Esophagus (tissue), 2 donors: ENCODE data around the gene VPS41. TPM values are rescaled to one million over a fixed set of nuclear protein-coding genes. Genes with fewer than 3 reads are reported as not detected.

Experiments used
- H3K27ac ChIP-seq, 2 donors: one replicate each; pipeline ENCODE4 v1.5.1; 2013; ENCODE audit warnings: low read depth in 2 of 2, mild to moderate bottlenecking in 2 of 2, inconsistent platforms in 1 of 2, low read length in 1 of 2, moderate library complexity in 1 of 2
- H3K27me3 ChIP-seq, 2 donors: one replicate each; pipeline ENCODE4 v1.6.1; 2013; ENCODE audit warnings: low read length in 2 of 2, control low read depth in 1 of 2, mild to moderate bottlenecking in 1 of 2; ENCODE audit not compliant: insufficient read depth in 2 of 2, control insufficient read depth in 1 of 2
- H3K36me3 ChIP-seq, 2 donors: one replicate each; pipeline ENCODE4 v1.6.1; 2013; ENCODE audit warnings: low read length in 1 of 2; ENCODE audit not compliant: control insufficient read depth in 2 of 2, insufficient read depth in 2 of 2
- H3K4me1 ChIP-seq, 2 donors: one replicate each; pipeline ENCODE4 v1.6.1; 2013; ENCODE audit warnings: low read length in 1 of 2; ENCODE audit not compliant: control insufficient read depth in 2 of 2, insufficient read depth in 2 of 2
- H3K4me3 ChIP-seq, 2 donors: one replicate each; pipeline ENCODE4 v1.5.1; 2013; ENCODE audit warnings: low read length in 2 of 2, mild to moderate bottlenecking in 2 of 2, low read depth in 1 of 2, moderate library complexity in 1 of 2
- H3K9me3 ChIP-seq, 2 donors: one replicate each; pipeline ENCODE4 v1.6.1; 2013; ENCODE audit warnings: mild to moderate bottlenecking in 2 of 2, low read depth in 1 of 2, low read length in 1 of 2, moderate library complexity in 1 of 2; ENCODE audit not compliant: control insufficient read depth in 2 of 2, insufficient read depth in 1 of 2
- WGBS, 2 donors: extraction: QIAGEN DNeasy Blood & Tissue Kit; methylation state at CpG; one replicate each; pipeline ENCODE4 v1.1.7; 2013; 5-methylcytosine and 5-hydroxymethylcytosine counted together
- polyA plus RNA-seq, 2 donors: library from polyadenylated mRNA; stranded (reverse); fragments of 200-250 nt; gene quantifications; one replicate each; pipeline ENCODE4 v1.2.3, GENCODE V29; 2013
- donor health status: healthy with polysubstance abuse.
- donor health status: Bipolar disorder and iron deficiency.

VPS41 gene
- polyA plus RNA-seq, 2 donors, result 6.5 to 8.6 TPM

DNA sequence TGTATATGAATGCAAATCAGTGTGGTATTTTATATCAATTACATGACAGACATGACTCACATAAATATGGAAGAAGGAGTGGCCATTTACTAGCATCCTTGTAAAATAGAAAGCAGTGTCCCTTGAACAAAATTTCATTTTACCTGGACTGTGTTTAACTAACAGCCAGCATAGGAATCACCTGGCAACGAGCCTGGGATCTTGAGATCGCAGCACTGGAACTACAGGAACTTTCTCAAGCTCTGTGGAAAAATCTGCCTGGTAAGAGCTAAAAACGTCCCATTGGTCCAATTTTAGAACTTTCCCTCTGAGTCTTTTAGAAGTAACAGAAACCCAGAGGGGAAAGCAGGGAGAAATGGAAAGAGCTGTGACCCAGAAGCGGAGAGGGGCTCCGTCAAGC is 208.9 kb downstream of the VPS41 start:
- Histone ChIP-seq H3K4me3 (no peak overlapping the region), H3K36me3 (no peaks in the 10 kb centered on the region), H3K27me3 (no peaks in the 10 kb centered on the region), H3K4me1 (no peaks in the 10 kb centered on the region), H3K27ac (no peak overlapping the region), H3K9me3 (peaks cover 0 to 3% of the 10 kb centered on the region in 2 donors)
- WGBS, 2 donors, result 66 to 69% methylated on average over 5 of the region's 5 CpGs

DNA sequence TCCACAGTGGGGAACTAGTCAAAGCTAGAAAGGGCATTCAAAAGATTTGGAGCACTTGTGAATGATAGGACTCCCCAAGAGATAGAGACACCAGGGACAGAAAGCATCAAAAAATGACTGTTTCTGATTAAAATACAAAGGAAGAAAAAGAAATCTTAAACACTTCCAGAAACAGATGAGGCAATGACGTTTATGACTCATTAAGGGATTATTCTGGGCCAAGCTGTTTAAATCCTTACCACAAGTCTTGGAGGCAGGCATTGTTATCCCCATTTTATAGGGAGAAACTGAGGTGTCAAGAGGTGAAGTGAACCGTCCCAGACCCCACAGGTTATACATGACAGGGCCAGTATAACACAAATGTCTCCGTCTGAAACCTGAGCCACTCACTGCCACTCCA is 209.5 kb downstream of the VPS41 start:
- Histone ChIP-seq H3K36me3 (no peaks in the 10 kb centered on the region), H3K4me3 (no peak overlapping the region), H3K27me3 (no peaks in the 10 kb centered on the region), H3K4me1 (no peaks in the 10 kb centered on the region), H3K27ac (no peak overlapping the region), H3K9me3 (peaks cover 0 to 3% of the 10 kb centered on the region in 2 donors)
- WGBS, 2 donors, result 55 to 65% methylated on average over 3 of the region's 3 CpGs

DNA sequence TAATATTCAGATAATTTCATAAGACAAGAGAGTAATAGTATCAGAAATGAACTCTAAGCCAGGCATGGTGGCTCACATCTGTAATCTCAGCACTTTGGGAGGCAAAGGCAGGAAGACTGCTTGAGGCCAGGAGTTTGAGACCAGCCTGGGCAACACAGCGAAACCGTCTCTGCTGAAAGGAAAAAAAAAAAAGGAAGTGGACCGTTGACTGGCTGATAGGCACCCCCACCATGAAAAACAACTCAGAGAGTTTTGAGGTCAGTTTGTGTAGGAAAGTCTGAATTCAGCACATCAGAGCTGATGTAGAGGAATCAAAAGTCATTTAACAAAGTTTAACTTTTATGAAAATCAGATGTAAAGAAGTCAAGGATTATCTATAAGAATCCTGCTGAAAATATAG is 214.7 kb downstream of the VPS41 start:
- H3K36me3 ChIP-seq, result no peaks in the 10 kb centered on the region
- H3K4me1 ChIP-seq, result no peaks in the 10 kb centered on the region
- 61 to 65% methylated on average over 3 of the region's 3 CpGs for WGBS, 2 donors
- H3K9me3 ChIP-seq, result peaks cover 0 to 5% of the 10 kb centered on the region in 2 donors
- no peaks in the 10 kb centered on the region for H3K27me3 ChIP-seq
- no peak overlapping the region for H3K27ac ChIP-seq
- no peak overlapping the region for H3K4me3 ChIP-seq

DNA sequence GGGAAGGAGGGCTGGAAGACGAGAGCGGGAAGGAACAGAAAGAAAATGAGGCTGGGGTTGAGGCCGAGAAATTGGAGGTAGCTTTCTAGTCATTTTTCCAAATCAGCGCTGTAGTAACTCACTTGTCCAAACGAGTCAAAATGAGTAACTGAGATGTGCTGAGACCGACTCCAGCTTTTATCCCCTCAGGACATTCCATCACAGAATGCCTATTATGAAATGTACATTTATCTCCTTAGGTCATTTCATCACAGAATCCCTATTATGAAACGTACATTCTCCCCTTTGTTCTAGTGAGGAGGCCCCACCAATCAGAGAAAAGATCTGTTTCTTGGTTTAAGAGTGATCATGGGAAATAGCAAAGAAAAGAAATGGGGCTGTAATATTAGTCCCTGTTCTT is 222.1 kb downstream of the VPS41 start:
- Histone ChIP-seq H3K27me3 (no peaks in the 10 kb centered on the region), H3K36me3 (no peaks in the 10 kb centered on the region), H3K9me3 (peaks cover 0 to 7% of the 10 kb centered on the region in 2 donors), H3K4me3 (no peak overlapping the region), H3K4me1 (no peaks in the 10 kb centered on the region), H3K27ac (no peak overlapping the region)
- WGBS, 2 donors, result 81 to 82% methylated on average over 7 of the region's 7 CpGs

DNA sequence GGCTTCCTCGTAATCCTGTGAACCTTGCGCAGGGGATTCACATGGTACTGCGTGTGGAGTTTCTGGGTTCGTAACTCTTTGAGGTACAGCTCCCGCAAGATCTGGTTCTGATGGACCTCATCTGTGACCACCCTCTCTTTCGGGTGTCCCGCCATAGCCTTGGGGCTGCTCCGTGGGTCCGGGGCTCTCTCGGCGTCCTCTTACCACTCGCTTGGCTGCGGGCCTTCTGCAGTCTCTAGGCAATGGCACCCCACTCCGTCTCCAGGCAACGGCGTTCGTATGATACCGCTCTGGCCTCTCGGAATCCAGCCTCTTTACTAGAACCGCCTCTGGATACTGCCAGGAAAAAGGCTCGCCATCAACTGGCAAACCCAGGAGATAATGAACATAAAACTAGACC is 223.1 kb downstream of the VPS41 start:
- Histone ChIP-seq H3K9me3 (peaks cover 0 to 7% of the 10 kb centered on the region in 2 donors), H3K4me3 (no peak overlapping the region), H3K27ac (no peak overlapping the region), H3K27me3 (no peaks in the 10 kb centered on the region), H3K36me3 (no peaks in the 10 kb centered on the region), H3K4me1 (no peaks in the 10 kb centered on the region)
- WGBS, 2 donors, result 92 to 95% methylated on average over 21 of the region's 21 CpGs

DNA sequence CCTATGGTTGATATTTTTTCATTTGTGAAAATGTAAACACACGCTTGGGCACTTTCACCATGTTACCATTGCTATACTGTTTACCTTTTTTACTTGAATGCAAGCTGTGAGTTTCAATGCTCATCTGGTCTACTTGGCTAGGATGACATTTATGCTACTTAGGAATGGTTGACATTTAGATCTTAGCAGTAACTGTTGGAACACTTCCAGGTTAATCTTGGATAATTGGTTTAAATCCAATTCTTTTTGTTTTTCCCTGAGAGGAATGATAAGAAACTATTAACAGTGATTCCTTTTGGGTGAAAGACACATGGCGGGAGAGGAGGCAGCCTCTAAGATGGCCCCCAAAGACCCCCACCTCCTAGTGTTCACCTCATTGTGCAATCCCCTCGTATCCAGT is 226.4 kb downstream of the VPS41 start:
- Histone ChIP-seq H3K36me3 (no peaks in the 10 kb centered on the region), H3K4me1 (no peaks in the 10 kb centered on the region), H3K9me3 (peaks cover 2 to 5% of the 10 kb centered on the region in 2 donors), H3K27ac (no peak overlapping the region), H3K4me3 (no peak overlapping the region), H3K27me3 (no peaks in the 10 kb centered on the region)
- WGBS, 2 donors, result 63 to 78% methylated on average over 3 of the region's 3 CpGs

DNA sequence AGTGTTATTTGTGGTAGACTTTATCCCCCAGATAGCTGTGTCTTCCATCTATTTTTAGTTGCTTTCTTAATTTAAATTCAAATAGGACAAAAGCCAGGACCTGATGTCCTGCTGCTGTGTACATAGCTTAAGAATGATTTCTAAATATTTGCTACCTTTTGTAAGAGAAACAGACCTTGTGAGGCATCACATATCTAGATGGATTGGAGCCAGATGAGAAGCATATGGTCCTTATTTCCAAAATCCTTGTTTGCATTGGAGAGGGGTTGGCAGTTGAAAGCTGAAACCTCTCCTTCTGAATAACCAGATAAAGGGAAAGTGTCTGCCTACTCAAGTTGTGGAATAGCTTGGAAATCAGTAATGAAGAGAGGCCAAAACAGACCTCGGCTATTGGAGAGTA is 227.1 kb downstream of the VPS41 start:
- WGBS, 2 donors, result 41 to 42% methylated on average over 1 of the region's 1 CpG
- no peaks in the 10 kb centered on the region for H3K27me3 ChIP-seq

DNA sequence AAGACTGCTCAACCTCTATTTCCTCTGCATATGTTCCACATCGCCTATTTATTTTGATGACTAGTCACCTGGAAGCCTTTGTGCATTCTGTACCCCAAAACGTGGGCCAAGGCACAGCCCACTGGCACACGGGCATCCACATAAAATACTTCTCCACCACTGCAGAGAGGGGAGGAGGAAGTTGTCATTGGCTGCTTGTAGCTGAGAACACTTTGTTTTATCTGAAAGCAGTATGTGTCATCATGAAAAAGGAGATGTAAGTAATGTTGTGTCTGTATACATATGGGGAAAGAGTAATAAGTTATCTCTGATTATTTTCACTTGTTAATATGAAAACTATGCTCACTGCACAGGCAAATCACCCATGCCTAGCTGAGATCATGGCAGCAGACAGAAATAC is 229.6 kb downstream of the VPS41 start:
- H3K27ac ChIP-seq, result no peak overlapping the region
- peaks cover 0 to 2% of the 10 kb centered on the region in 2 donors for H3K9me3 ChIP-seq
- H3K36me3 ChIP-seq, result no peaks in the 10 kb centered on the region
- no peaks in the 10 kb centered on the region for H3K4me1 ChIP-seq
- WGBS, 2 donors, result 58 to 65% methylated on average over 3 of the region's 3 CpGs
- H3K27me3 ChIP-seq, result no peaks in the 10 kb centered on the region
- no peak overlapping the region for H3K4me3 ChIP-seq

More for the DNA sequence above, 227.1 kb downstream of the VPS41 start:
- no peak overlapping the region for H3K27ac ChIP-seq
- H3K4me3 ChIP-seq, result no peak overlapping the region
- H3K9me3 ChIP-seq, result peaks cover 2 to 5% of the 10 kb centered on the region in 2 donors
- no peaks in the 10 kb centered on the region for H3K36me3 ChIP-seq
- no peaks in the 10 kb centered on the region for H3K4me1 ChIP-seq

DNA sequence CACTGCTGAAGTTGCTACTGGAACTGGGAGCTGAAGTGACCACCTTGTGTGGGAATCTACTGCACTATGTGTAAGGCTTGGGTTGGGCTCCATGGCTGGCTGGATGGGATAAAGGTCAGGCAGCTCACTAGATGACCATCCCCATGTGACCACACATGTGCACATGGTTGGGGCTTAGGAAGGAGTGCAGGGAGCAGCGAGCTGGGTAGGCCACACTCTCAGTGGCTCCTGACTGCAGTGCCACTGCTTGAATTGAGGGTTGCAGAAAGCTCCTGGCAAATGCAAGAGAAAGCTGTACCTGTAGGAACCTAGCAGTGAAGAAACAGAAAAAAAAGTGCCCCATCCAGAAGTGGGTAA is 230.3 kb downstream of the VPS41 start:
- WGBS, 2 donors, result 57 to 72% methylated on average over 1 of the region's 1 CpG
- no peaks in the 10 kb centered on the region for H3K36me3 ChIP-seq
- H3K9me3 ChIP-seq, result peaks cover 0 to 2% of the 10 kb centered on the region in 2 donors
- H3K4me1 ChIP-seq, result no peaks in the 10 kb centered on the region
- H3K27me3 ChIP-seq, result no peaks in the 10 kb centered on the region
- H3K27ac ChIP-seq, result no peak overlapping the region
- H3K4me3 ChIP-seq, result no peak overlapping the region

DNA sequence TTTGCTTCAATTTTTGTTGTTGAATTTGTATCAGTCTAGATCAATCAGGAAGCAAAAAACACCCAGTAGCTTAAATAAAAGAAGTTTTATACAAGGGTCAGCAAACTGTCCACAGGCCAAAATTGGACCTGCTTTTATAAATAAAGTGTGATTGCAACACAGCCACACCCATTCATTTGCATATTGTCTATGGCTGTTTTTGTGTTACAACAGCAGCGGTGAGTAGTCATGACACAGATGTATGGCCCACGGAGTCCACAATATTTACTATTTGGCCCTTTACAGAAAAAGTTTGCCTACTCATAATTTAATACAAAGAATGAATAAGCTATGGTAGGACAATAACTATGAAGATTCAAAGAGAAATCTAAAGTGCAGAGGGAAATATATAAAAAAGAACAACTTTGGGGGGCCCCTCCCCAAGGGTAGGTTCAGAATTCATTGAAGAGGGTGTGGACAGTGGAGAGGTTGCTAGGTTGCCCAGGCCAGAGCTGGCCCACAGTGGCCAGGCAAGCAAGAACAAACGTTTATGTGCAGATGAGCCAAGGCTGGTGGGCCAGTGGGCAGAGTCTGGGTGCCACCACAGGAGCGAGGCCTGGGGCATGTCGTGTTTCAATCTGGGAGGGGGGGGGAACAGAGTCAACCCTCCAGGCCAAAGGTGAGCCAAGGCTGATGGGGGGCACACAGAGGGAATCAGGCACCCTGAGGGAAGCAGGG is 230.9 kb downstream of the VPS41 start:
- Histone ChIP-seq H3K36me3 (no peaks in the 10 kb centered on the region), H3K9me3 (peaks cover 0 to 2% of the 10 kb centered on the region in 2 donors), H3K27me3 (no peaks in the 10 kb centered on the region), H3K27ac (no peak overlapping the region), H3K4me1 (no peaks in the 10 kb centered on the region), H3K4me3 (no peak overlapping the region)
- WGBS, 2 donors, result 76 to 84% methylated on average over 5 of the region's 5 CpGs
